Activated CD4-positive, alpha-beta T cell treated with anti-CD3 and anti-CD28 coated beads, Interleukin-2, amount 10 ng/mL, durations not matched to agents 7 days and 5 days (primary cell): ENCODE results near the gene CTNNBIP1. TPM values are rescaled to one million over a fixed set of nuclear protein-coding genes. Genes with fewer than 3 reads are reported as not detected.
A peak's percentile ranks its signal among the peaks of the same experiment; 100 is the strongest.
"Not testable (repeated sequence)": the region's sequence is repeated elsewhere in the genome, so short reads cannot be mapped to it uniquely, and the experiment has no call there.

Experiments used
- CTCF ChIA-PET: fragments of 350-600 bp; sonication (Branson Sonifier 250); formaldehyde crosslinking; loops from one replicate; lab custom pipeline; 2021; ENCODE audit warnings: antibody characterized with exemption; lab: Charles Lee
- POLR2A ChIA-PET: fragments of 350-600 bp; sonication (Branson Sonifier 250); formaldehyde crosslinking; loops from one replicate; lab custom pipeline; 2021; ENCODE audit warnings: antibody characterized with exemption; lab: Charles Lee
- DNase-seq: peaks from one replicate; pipeline ENCODE4 v3.0.0-alpha.2; 2020
- H3K27ac Mint-ChIP-seq: one replicate; pipeline ENCODE4 v1.8.0; 2021; ENCODE audit warnings: mild to moderate bottlenecking, moderate library complexity, mixed read lengths
- H3K27me3 Mint-ChIP-seq: one replicate; pipeline ENCODE4 v1.8.0; 2021; ENCODE audit warnings: mixed read lengths
- H3K36me3 Mint-ChIP-seq: one replicate; pipeline ENCODE4 v1.8.0; 2021; ENCODE audit warnings: low read depth, mixed read lengths
- H3K4me1 Mint-ChIP-seq: one replicate; pipeline ENCODE4 v1.8.0; 2021; ENCODE audit warnings: mixed read lengths
- H3K4me3 Mint-ChIP-seq: one replicate; pipeline ENCODE4 v1.8.0; 2021; ENCODE audit warnings: mild to moderate bottlenecking, moderate library complexity, mixed read lengths
- H3K9me3 Mint-ChIP-seq: one replicate; pipeline ENCODE4 v1.8.0; 2021; ENCODE audit warnings: mixed read lengths
- total RNA-seq, 2 experiments: library from RNA; stranded (reverse); gene quantifications; one replicate each; pipeline ENCODE4 v1.2.3, GENCODE V29; 2021

Gene CTNNBIP1
- total RNA-seq = 10 to 100 TPM; 12.2 to 13.9 TPM

- H3K36me3 Mint-ChIP-seq = peaks cover 3% of the 10 kb centered on the region
- H3K27ac Mint-ChIP-seq = peak within 1 kb of the TSS; percentile 96
- CTCF ChIA-PET = interaction anchor here (0.6 kb wide), 2 partner anchors 15 to 604 kb away, joined by 3 to 5 read pairs; no protein-coding TSS in a partner anchor
These were observed at the start of gene CTNNBIP1 for GRCh38 chr1:9910076-9910422. TSS of gene CTNNBIP1 (minus strand) at chr1:9910269. CDS start at chr1:9872064, 38,205 bp downstream.

GRCh38 chr1:9957726-9958125 lies 47.7 kb upstream of the CTNNBIP1 start:
- POLR2A ChIA-PET = no interaction called here

More at GRCh38 chr1:9910076-9910422, at the start of gene CTNNBIP1:
- no peak for DNase-seq
- no peaks in the 10 kb centered on the region for H3K9me3 Mint-ChIP-seq
- peaks cover 36% of the 10 kb centered on the region for H3K4me1 Mint-ChIP-seq
- peak within 1 kb of the TSS; percentile 95 for H3K4me3 Mint-ChIP-seq
- H3K27me3 Mint-ChIP-seq = peaks cover 2% of the 10 kb centered on the region
- POLR2A ChIA-PET = no interaction called here

DNA sequence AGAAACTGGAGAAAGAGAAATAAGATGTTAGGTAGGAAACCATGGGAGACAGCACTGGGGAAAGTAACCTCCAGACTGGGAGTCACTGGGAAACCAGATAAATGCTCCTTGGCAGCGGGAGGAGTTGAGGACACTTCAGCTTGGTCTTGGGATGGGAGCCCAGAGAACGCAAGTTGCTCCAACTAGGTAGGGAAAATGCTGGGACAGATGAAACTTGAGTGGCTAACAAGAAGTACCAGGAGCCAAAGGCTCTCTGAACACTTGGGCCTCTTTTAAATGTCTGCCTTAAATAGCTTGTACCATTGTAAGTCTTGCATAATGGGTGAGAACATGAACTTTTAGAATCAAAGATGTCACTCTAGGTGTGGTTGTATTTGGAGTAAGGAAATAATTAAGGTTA lies 36.2 kb upstream of the CTNNBIP1 start:
- POLR2A ChIA-PET = no interaction called here
- no peak overlapping the region for H3K4me3 Mint-ChIP-seq
- no peak overlapping the region for H3K27ac Mint-ChIP-seq
- CTCF ChIA-PET = interaction anchor here (1.0 to 1.2 kb wide), 2 partner anchors 9 to 15 kb away, joined by 3 to 5 read pairs; no protein-coding TSS in a partner anchor
- no peak for DNase-seq
- H3K36me3 Mint-ChIP-seq = peaks cover 15% of the 10 kb centered on the region
- peaks cover 30% of the 10 kb centered on the region for H3K4me1 Mint-ChIP-seq
- no peaks in the 10 kb centered on the region for H3K9me3 Mint-ChIP-seq
- H3K27me3 Mint-ChIP-seq = no peaks in the 10 kb centered on the region

More at GRCh38 chr1:9957726-9958125, 47.7 kb upstream of the CTNNBIP1 start:
- H3K9me3 Mint-ChIP-seq = no peaks in the 10 kb centered on the region
- no peak for DNase-seq
- H3K27ac Mint-ChIP-seq = no peak overlapping the region
- H3K27me3 Mint-ChIP-seq = no peaks in the 10 kb centered on the region
- H3K4me3 Mint-ChIP-seq = no peak overlapping the region
- H3K4me1 Mint-ChIP-seq = no peaks in the 10 kb centered on the region
- CTCF ChIA-PET = no interaction called here
- H3K36me3 Mint-ChIP-seq = no peaks in the 10 kb centered on the region

GRCh38 chr1:9942939-9943788 lies 33.1 kb upstream of the CTNNBIP1 start, which contains the start of the genes LZIC and NMNAT1:
TSS of gene LZIC (minus strand) at chr1:9943391. CDS start at chr1:9936619, 6,772 bp downstream.
TSS of gene NMNAT1 (plus strand) at chr1:9943475. CDS start at chr1:9972074, 28,599 bp downstream.
- peak within 1 kb of the TSS; percentile 99 for H3K4me3 Mint-ChIP-seq
- H3K4me1 Mint-ChIP-seq = peaks cover 23% of the 10 kb centered on the region
- peaks cover 17% of the 10 kb centered on the region for H3K36me3 Mint-ChIP-seq
- H3K27ac Mint-ChIP-seq = peak within 1 kb of the TSS; percentile 96
- no peaks in the 10 kb centered on the region for H3K9me3 Mint-ChIP-seq
- ChIA-PET CTCF (interaction anchor here (0.5 to 1.7 kb wide), 8 partner anchors 10 to 543 kb away, joined by 3 to 5 read pairs (median 4); partner anchors contain the start of gene CENPS), POLR2A (no interaction called here)
- no peaks in the 10 kb centered on the region for H3K27me3 Mint-ChIP-seq
- DNase-seq = peak; percentile 91

DNA sequence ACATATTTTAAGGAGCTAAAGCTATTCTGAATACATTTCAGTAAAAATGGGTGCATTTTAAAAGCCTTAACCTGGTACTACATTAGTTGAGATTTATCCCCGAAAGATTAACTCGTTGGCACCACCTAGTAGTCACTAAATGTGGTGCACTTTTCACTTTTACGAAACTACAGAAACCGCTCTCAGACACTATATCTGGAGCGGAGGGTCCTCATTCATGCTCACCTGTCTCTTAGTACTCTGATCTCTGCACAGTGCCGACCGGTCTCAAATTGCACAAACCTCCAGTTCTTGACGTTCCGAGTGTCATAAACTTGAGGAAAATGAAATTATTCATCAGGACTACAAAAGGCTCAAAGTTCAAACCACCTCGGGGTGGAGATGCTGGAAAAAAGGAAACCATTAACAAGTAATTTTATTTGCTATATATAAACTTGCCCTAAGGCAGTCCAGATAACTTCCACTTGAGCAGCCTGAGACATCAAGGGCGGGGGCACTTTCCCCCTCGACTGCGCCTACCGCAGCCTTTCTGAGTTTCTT lies 32.4 kb upstream of the CTNNBIP1 start:
- Mint-ChIP-seq H3K9me3 (no peaks in the 10 kb centered on the region), H3K27me3 (no peaks in the 10 kb centered on the region), H3K4me3 (peak overlapping the region; percentile 99), H3K4me1 (peaks cover 23% of the 10 kb centered on the region), H3K36me3 (peaks cover 12% of the 10 kb centered on the region), H3K27ac (peak overlapping the region; percentile 96)
- POLR2A ChIA-PET = no interaction called here
- DNase-seq = peak; percentile 51
- CTCF ChIA-PET = interaction anchor here (0.6 to 1.1 kb wide), 3 partner anchors 72 to 488 kb away, joined by 3 to 5 read pairs (median 3); partner anchors contain the start of gene CENPS

- ChIA-PET CTCF (interaction anchor here (0.6 to 1.2 kb wide), 2 partner anchors 21 to 53 kb away, joined by 4 to 7 read pairs; no protein-coding TSS in a partner anchor), POLR2A (no interaction called here)
- DNase-seq = no peak
- H3K27me3 Mint-ChIP-seq = no peaks in the 10 kb centered on the region
- peaks cover 16% of the 10 kb centered on the region for H3K36me3 Mint-ChIP-seq
- H3K4me1 Mint-ChIP-seq = no peaks in the 10 kb centered on the region
- H3K27ac Mint-ChIP-seq = no peak overlapping the region
- H3K9me3 Mint-ChIP-seq = no peaks in the 10 kb centered on the region
- no peak overlapping the region for H3K4me3 Mint-ChIP-seq
These were observed 19.6 kb upstream of the CTNNBIP1 start for GRCh38 chr1:9929431-9930385.

DNA sequence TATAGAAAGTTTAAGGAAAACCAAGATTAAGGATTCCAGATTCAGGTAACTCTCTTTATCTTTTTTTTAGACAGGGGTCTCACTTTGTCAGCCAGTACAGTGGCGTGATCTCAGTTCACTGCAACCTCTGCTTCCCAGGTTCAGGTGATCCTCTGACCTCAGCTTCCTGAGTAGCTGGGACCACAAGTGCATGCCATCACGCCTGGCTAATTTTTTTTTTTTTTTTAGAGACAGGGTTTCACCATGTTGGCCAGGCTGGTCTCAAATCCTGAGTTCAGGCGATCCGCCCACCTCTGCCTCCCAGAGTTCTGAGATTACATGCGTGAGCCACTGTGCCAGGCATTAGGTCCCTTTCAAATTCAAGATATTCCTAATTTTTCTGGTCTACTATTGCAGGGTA lies 17.2 kb upstream of the CTNNBIP1 start:
- peaks cover 10% of the 10 kb centered on the region for H3K36me3 Mint-ChIP-seq
- H3K9me3 Mint-ChIP-seq = no peaks in the 10 kb centered on the region
- H3K27me3 Mint-ChIP-seq = no peaks in the 10 kb centered on the region
- DNase-seq = no peak
- no peaks in the 10 kb centered on the region for H3K4me1 Mint-ChIP-seq
- ChIA-PET CTCF (no interaction called here), POLR2A (no interaction called here)
- no peak overlapping the region for H3K4me3 Mint-ChIP-seq
- no peak overlapping the region for H3K27ac Mint-ChIP-seq

DNA sequence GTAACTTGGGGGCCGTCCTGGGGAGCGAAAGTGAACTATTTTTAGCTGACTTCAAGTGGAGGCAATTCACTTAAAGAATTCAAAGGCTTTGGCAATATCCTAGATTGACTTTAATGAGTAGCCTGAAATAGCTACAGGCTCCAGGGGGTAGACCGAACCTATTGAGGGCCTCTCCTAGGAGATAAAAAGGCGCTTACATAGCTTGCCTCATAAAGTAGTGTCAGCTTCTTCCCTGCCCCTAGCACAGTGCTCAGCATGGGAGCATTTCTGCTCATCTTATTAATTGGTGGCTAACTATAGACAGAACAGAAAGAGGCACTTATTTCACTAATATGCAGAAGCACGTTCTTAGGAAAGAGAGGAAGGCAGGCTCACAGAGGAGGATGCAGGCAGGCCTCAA lies 12.3 kb upstream of the CTNNBIP1 start:
- Mint-ChIP-seq H3K9me3 (no peaks in the 10 kb centered on the region), H3K27ac (no peak overlapping the region), H3K36me3 (no peaks in the 10 kb centered on the region), H3K4me1 (no peaks in the 10 kb centered on the region), H3K27me3 (no peaks in the 10 kb centered on the region), H3K4me3 (no peak overlapping the region)
- ChIA-PET CTCF (no interaction called here), POLR2A (no interaction called here)
- no peak for DNase-seq

DNA sequence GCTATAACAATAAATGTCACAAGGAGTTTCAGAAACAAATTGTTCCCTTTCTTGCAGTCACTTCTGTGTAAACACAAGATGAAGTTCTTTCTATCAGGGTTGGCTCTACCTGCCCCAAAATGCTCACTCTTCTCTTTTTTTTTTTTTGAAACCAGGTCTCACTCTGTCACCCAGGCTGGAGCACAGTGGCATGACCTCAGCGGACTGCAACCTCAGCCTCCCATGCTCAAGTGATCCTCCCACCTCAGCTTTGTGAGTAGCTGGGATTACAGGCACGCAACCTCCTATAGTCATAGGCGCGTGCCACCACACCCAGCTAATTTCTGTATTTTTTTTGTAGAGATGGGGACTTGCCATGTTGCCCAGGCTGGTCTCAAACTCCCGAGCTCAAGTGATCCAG lies 10.5 kb upstream of the CTNNBIP1 start:
- H3K27ac Mint-ChIP-seq = no peak overlapping the region
- POLR2A ChIA-PET = no interaction called here

DNA sequence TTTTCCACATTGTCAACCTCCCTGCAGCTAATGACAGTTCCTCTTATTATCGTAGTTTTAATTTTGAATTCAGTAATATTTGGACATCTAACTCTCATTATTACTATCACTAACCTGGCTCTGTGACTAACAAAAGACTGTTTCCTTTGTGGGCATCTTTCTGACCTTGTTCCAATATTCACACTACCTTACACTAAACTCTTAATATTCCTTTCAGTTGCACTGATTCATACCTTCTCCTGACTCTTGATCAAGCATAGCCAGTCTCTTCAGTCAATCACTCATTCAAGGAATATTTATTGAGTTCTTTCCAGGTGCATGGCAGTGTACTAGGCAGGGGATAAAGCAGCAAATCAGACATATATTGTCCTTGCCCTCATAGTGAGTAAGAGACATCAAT lies 7.8 kb upstream of the CTNNBIP1 start:
- Mint-ChIP-seq H3K4me1 (peaks cover 2% of the 10 kb centered on the region), H3K27me3 (peaks cover 2% of the 10 kb centered on the region), H3K27ac (no peak overlapping the region), H3K4me3 (no peak overlapping the region), H3K9me3 (no peaks in the 10 kb centered on the region), H3K36me3 (no peaks in the 10 kb centered on the region)
- no peak for DNase-seq
- ChIA-PET POLR2A (no interaction called here), CTCF (interaction anchor here (0.6 to 1.6 kb wide), 2 partner anchors 18 to 25 kb away, joined by 4 read pairs; no protein-coding TSS in a partner anchor)

More for the DNA sequence above, 10.5 kb upstream of the CTNNBIP1 start:
- CTCF ChIA-PET = interaction anchor here (0.6 kb wide), 1 partner anchor 11 kb away, joined by 3 read pairs; no protein-coding TSS in a partner anchor
- H3K9me3 Mint-ChIP-seq = no peaks in the 10 kb centered on the region
- H3K27me3 Mint-ChIP-seq = no peaks in the 10 kb centered on the region
- H3K4me1 Mint-ChIP-seq = no peaks in the 10 kb centered on the region
- H3K36me3 Mint-ChIP-seq = no peaks in the 10 kb centered on the region
- no peak overlapping the region for H3K4me3 Mint-ChIP-seq
- no peak for DNase-seq

DNA sequence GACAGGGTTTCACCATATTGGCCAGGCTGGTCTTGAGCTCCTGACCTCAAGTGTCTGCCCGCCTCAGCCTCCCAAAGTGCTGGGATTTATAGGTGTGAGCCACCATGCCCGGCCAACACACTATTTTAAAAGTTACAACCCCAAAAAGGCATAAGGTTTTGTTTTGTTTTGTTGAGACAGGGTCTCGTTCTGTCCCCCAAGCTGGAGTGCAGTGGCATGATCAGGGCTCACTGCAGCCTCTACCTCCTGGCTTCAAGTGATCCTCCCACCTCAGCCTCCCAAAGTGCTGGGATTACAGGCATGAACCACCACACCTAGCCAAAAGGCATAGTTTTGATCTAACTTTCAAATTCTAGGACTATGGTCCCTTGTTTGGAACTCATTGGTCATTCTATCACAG lies 7.4 kb upstream of the CTNNBIP1 start:
- H3K4me3 Mint-ChIP-seq, H3K9me3 Mint-ChIP-seq, H3K36me3 Mint-ChIP-seq, H3K4me1 Mint-ChIP-seq, H3K27ac Mint-ChIP-seq, H3K27me3 Mint-ChIP-seq, DNase-seq, POLR2A ChIA-PET: not testable (repeated sequence)
- CTCF ChIA-PET = interaction anchor here (0.6 kb wide), 2 partner anchors 25 to 532 kb away, joined by 3 to 4 read pairs; partner anchors contain the start of gene CORT

DNA sequence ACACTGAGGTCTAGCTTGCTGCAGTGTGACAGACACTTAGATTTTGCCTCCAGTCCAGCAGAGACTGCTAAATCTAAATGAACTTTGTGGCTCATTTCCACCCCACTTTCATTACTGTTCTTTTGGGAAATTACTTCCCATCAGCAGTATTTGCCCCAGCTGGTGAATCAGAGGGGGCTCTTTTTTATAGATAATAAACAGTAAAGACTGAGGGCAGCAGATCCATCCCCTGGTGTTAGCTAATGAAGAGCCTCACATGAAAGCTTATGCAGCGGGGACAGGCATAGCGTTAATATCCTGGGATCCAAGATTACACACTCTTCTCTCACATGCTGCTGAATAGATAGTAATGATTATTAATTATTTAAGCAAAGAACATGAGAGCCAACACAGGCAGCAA lies 6.4 kb upstream of the CTNNBIP1 start:
- no peak for DNase-seq
- ChIA-PET POLR2A (no interaction called here), CTCF (interaction anchor here (1.2 kb wide), 1 partner anchor 132 kb away, joined by 3 read pairs; no protein-coding TSS in a partner anchor)
- Mint-ChIP-seq H3K9me3 (no peaks in the 10 kb centered on the region), H3K4me1 (peaks cover 7% of the 10 kb centered on the region), H3K27ac (no peak overlapping the region), H3K27me3 (peaks cover 2% of the 10 kb centered on the region), H3K4me3 (no peak overlapping the region), H3K36me3 (no peaks in the 10 kb centered on the region)
